ENCODE results near the gene ZNF823.

DNA sequence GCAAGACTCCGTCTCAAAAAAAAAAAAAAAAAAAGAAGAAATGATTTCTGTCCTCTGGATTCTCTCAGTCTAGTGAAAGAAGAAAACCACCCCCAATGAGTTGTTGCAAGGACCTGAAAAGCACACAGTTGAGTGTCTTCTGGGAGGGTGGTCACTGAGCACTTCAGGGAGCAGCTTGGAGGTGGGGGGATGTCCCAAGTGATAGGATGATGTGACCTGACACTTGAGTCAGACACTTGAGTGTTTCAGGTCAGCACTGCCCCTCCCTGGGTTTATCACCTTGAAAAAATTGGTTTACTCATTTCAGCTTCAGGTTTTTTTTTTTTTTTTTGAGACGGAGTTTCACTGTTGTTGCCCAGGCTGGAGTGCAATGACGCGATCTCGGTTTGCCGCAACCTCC lies 63.2 kb downstream of the ZNF823 start:
- TF ChIP-seq, protein P1, sequence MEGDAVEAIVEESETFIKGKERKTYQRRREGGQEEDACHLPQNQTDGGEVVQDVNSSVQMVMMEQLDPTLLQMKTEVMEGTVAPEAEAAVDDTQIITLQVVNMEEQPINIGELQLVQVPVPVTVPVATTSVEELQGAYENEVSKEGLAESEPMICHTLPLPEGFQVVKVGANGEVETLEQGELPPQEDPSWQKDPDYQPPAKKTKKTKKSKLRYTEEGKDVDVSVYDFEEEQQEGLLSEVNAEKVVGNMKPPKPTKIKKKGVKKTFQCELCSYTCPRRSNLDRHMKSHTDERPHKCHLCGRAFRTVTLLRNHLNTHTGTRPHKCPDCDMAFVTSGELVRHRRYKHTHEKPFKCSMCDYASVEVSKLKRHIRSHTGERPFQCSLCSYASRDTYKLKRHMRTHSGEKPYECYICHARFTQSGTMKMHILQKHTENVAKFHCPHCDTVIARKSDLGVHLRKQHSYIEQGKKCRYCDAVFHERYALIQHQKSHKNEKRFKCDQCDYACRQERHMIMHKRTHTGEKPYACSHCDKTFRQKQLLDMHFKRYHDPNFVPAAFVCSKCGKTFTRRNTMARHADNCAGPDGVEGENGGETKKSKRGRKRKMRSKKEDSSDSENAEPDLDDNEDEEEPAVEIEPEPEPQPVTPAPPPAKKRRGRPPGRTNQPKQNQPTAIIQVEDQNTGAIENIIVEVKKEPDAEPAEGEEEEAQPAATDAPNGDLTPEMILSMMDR (conservative IDR thresholded peaks at IDR 0.05 in 1 of 2, IDR thresholded peaks at IDR 0.05 in 1 of 2; ENCODE audit: extremely low read depth in 1 of 2, insufficient read depth in 1 of 2, low read depth in 1 of 2, low read length in 2 of 2), result no peak
- TF ChIP-seq EZH2 (IDR thresholded peaks at IDR 0.05; ENCODE audit: borderline replicate concordance, low read length), result no peak

Measured in mammary epithelial cell (primary cell).